OCI-LY7 (cell line): ENCODE results near the gene SLC38A5. TPM values are rescaled to one million over a fixed set of nuclear protein-coding genes. Genes with fewer than 3 reads are reported as not detected.

Source experiments
- BruUV-seq: library from RNA; stranded (reverse); fragments of 400-500 nt; replicated peaks from 2 replicates; lab custom pipeline; 2021; lab: Mats Ljungman, UMichigan
- CTCF ChIA-PET: fragments of 300-600 bp; sonication (Branson Sonifier 250); formaldehyde crosslinking; loops from one replicate; lab custom pipeline; 2022; ENCODE audit warnings: antibody characterized with exemption; ENCODE audit not compliant: unreplicated experiment; lab: Charles Lee
- POLR2A ChIA-PET: fragments of 300-600 bp; sonication (Branson Sonifier 250); formaldehyde crosslinking; loops from one replicate; lab custom pipeline; 2022; ENCODE audit warnings: antibody characterized with exemption; lab: Charles Lee
- DNase-seq: peaks from one replicate; pipeline ENCODE4 v3.0.0-alpha.2; 2015; ENCODE audit warnings: low spot score
- H2AFZ ChIP-seq: fragments of 200-600 bp; sonication (generic), shearing (Covaris generic); 2 replicates; pipeline ENCODE4 v1.6.1; 2014; ENCODE audit warnings: mild to moderate bottlenecking, antibody characterized with exemption, low read length, moderate library complexity
- H3K27ac ChIP-seq: fragments of 200-600 bp; sonication (generic); 2 replicates; pipeline ENCODE4 v1.5.1; 2014; ENCODE audit warnings: mixed run types, low read depth, mild to moderate bottlenecking, moderate library complexity, low read length, inconsistent platforms; ENCODE audit not compliant: poor library complexity, severe bottlenecking
- H3K36me3 ChIP-seq: fragments of 200-600 bp; sonication (generic); 2 replicates; pipeline ENCODE4 v1.6.1; 2014; ENCODE audit warnings: mild to moderate bottlenecking, antibody characterized with exemption, low read length, moderate library complexity, mixed read lengths; ENCODE audit not compliant: insufficient read depth
- H3K4me1 ChIP-seq: fragments of 200-600 bp; sonication (generic); 2 replicates; pipeline ENCODE4 v1.5.1; 2014; ENCODE audit warnings: mild to moderate bottlenecking, low read length; ENCODE audit not compliant: insufficient read depth, poor library complexity, severe bottlenecking
- H3K4me2 ChIP-seq: fragments of 200-600 bp; sonication (generic); 2 replicates; pipeline ENCODE4 v1.6.1; 2014; ENCODE audit warnings: mild to moderate bottlenecking, low read length
- H3K4me3 ChIP-seq: fragments of 200-600 bp; sonication (generic); 2 replicates; pipeline ENCODE4 v1.5.1; 2014; ENCODE audit warnings: mild to moderate bottlenecking, low read depth, low read length; ENCODE audit not compliant: poor library complexity, severe bottlenecking
- H3K79me2 ChIP-seq: fragments of 200-600 bp; sonication (generic); 2 replicates; pipeline ENCODE4 v1.6.1; 2016; ENCODE audit warnings: low read depth, mild to moderate bottlenecking, low read length, moderate library complexity, mixed read lengths; ENCODE audit not compliant: insufficient read depth
- H3K9me2 ChIP-seq: fragments of 200-600 bp; sonication (generic); 2 replicates; pipeline ENCODE4 v1.6.1; 2016; ENCODE audit warnings: mild to moderate bottlenecking, low read length, mixed read lengths; ENCODE audit not compliant: insufficient read depth
- H3K9me3 ChIP-seq: fragments of 200-600 bp; sonication (generic); 2 replicates; pipeline ENCODE4 v1.6.1; 2014; ENCODE audit warnings: mild to moderate bottlenecking, mixed run types, low read length, mixed read lengths
- H4K20me1 ChIP-seq: fragments of 200-600 bp; sonication (generic); 2 replicates; pipeline ENCODE4 v1.6.1; 2014; ENCODE audit warnings: mild to moderate bottlenecking, antibody characterized with exemption, low read length, moderate library complexity, mixed read lengths; ENCODE audit not compliant: insufficient read depth
- CTCF ChIP-seq: fragments of 200-600 bp; sonication (generic); conservative IDR thresholded peaks from 2 replicates; pipeline ENCODE4 v1.5.1; 2014; ENCODE audit warnings: mild to moderate bottlenecking, antibody characterized with exemption, low read length, moderate library complexity, mixed read lengths
- EZH2phosphoT487 ChIP-seq: fragments of 200-600 bp; sonication (generic); IDR thresholded peaks from 2 replicates; pipeline ENCODE4 v1.6.1; 2018; ENCODE audit warnings: low read depth, borderline replicate concordance, mild to moderate bottlenecking, mixed run types, antibody characterized with exemption, low read length, moderate library complexity, mixed read lengths
- intact Hi-C: fragments of 100-400 bp; cut with micrococcal nuclease; formaldehyde crosslinking; loops from one replicate; pipeline ENCODE4 v1.10.0; 2022; ENCODE audit not compliant: unreplicated experiment
- total RNA-seq, 2 experiments: library from RNA; depleted of rRNA in 1 of 2; stranded (reverse); fragments of >200 nt in 1 of 2; shearing (Covaris generic) in 1 of 2; gene quantifications; 2 replicates each; pipeline ENCODE4 v1.2.3, GENCODE V29; 2014 to 2022

SLC38A5 gene
- total RNA-seq, 2 experiments from 2014 or later, result 38.6 to 45.6 TPM

DNA sequence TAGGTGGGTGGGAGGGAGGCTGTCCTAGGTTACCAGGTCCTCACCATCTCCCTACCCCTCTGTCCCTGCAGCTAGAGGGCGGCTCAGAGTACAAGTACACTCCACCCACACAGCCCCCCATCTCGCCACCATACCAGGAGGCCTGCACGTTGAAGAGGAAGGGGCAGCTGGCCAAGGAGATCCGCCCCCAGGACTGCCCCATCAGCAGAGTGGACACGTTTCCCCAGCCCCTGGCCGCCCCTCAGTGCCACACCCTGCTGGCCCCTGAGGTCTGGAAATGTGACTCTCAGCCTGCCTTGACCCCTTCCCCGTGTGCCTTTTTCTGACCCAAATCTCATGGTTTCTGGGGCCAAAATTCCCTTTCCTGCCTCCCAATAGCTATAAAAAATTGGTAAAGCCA is 12.5 kb upstream of the SLC38A5 start:
- H3K9me3 ChIP-seq, result no peaks in the 10 kb centered on the region
- H3K4me2 ChIP-seq, result no peak overlapping the region
- ChIA-PET CTCF (no interaction called here), POLR2A (no interaction called here)
- H2AFZ ChIP-seq, result no peak overlapping the region
- DNase-seq, result no peak
- no peak for TF ChIP-seq EZH2phosphoT487
- no peak overlapping the region for H3K27ac ChIP-seq
- H4K20me1 ChIP-seq, result no peaks in the 10 kb centered on the region
- H3K36me3 ChIP-seq, result peaks cover 73% of the 10 kb centered on the region
- intact Hi-C loops, result no loop called here
- H3K9me2 ChIP-seq, result no peaks in the 10 kb centered on the region
- H3K4me3 ChIP-seq, result no peak overlapping the region
- no TSS peak for BruUV-seq
- H3K4me1 ChIP-seq, result peaks cover 4% of the 10 kb centered on the region
- peaks cover 10% of the 10 kb centered on the region for H3K79me2 ChIP-seq

- POLR2A ChIA-PET, result interaction anchor here (0.6 kb wide), 2 partner anchors 9 to 56 kb away, joined by 3 to 5 read pairs; no protein-coding TSS in a partner anchor
- H3K4me2 ChIP-seq, result no peak overlapping the region
- no TSS peak for BruUV-seq
- no peaks in the 10 kb centered on the region for H4K20me1 ChIP-seq
- H3K36me3 ChIP-seq, result peaks cover 62% of the 10 kb centered on the region
- CTCF ChIA-PET, result no interaction called here
- TF ChIP-seq EZH2phosphoT487 (no peak), CTCF (no peak)
- intact Hi-C loops, result no loop called here
- no peaks in the 10 kb centered on the region for H3K9me3 ChIP-seq
- H3K4me1 ChIP-seq, result peaks cover 11% of the 10 kb centered on the region
- no peak overlapping the region for H3K27ac ChIP-seq
- H3K79me2 ChIP-seq, result peaks cover 26% of the 10 kb centered on the region
- DNase-seq, result no peak
- no peak overlapping the region for H2AFZ ChIP-seq
- no peaks in the 10 kb centered on the region for H3K9me2 ChIP-seq
- no peak overlapping the region for H3K4me3 ChIP-seq
Measured at GRCh38 chrX:48480583-48480982, 10.5 kb upstream of the SLC38A5 start.

DNA sequence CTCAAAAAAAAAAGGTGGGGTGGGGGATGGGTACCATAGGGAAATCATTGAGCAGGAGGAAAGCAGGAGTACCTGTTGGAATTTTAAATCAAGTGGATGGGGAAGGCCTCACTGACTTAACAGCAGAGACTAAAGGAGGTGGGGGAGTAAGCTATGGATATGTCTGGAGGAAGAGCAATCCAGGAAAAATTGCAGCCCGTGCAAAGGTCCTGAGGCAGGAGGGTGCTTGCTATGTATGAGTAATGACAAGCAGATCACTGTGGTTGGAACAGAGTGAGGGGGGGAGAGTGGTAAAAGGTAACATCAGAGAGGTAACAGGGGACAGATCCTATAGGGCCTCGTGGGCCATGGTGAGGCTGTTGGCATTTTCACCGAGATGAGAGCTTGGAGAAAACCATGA is 10.1 kb upstream of the SLC38A5 start:
- H3K9me3 ChIP-seq, result no peaks in the 10 kb centered on the region
- peaks cover 30% of the 10 kb centered on the region for H3K79me2 ChIP-seq
- TF ChIP-seq EZH2phosphoT487 (no peak), CTCF (no peak)
- intact Hi-C loops, result no loop called here
- peaks cover 11% of the 10 kb centered on the region for H3K4me1 ChIP-seq
- no peaks in the 10 kb centered on the region for H3K9me2 ChIP-seq
- no peak overlapping the region for H3K4me3 ChIP-seq
- H3K27ac ChIP-seq, result no peak overlapping the region
- peaks cover 58% of the 10 kb centered on the region for H3K36me3 ChIP-seq
- BruUV-seq, result no TSS peak
- no peak overlapping the region for H3K4me2 ChIP-seq
- no peak overlapping the region for H2AFZ ChIP-seq
- CTCF ChIA-PET, result no interaction called here
- POLR2A ChIA-PET, result interaction anchor here (0.6 kb wide), 1 partner anchor 56 kb away, joined by 3 read pairs; no protein-coding TSS in a partner anchor
- no peak for DNase-seq
- H4K20me1 ChIP-seq, result no peaks in the 10 kb centered on the region
